Measurements from ENCODE around the gene ARHGAP22. TPM values are rescaled to one million over a fixed set of nuclear protein-coding genes. Genes with fewer than 3 reads are reported as not detected.

The ARHGAP22 gene
- total RNA-seq, 2 donors from 2014 or later: 4.4 to 8.6 TPM

DNA sequence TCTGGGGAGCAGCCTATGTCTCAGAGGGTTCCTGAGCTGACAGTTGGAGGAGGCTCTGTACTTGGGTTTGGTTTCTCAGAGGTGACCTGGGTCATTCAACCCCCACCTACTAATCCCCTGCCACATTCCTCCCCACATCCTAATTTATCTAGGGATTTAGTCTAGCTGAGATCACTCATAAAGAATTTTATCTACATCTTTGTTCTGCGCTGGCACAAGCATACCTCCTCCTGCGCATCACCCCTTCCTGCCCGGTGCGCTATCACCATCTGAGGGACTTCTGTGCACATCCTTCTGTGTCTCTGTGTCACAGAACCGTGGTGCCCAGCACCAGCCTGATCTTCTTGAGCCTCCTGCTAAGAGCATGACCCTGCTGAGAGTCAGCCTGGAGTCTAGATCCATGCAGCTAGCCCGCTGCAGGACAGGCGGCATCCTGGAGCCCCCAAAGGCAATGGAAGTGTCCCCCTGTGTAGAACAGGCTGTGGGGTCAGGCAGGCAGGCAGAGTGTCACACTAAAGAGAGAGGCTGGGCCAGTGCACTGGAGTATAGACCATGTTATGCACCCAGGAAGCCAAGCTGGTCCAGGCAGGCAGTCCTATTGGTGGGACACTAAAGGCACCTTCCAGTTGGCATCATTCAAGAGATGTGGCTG lies 63.6 kb downstream of the ARHGAP22 start:
- no peak for DNase-seq (ENCODE audit: low spot score)
- Histone ChIP-seq H3K4me1 (replicated peaks) (no peaks in the 10 kb centered on the region), H3K36me3 (no peaks in the 10 kb centered on the region), H3K4me3 (no peak overlapping the region), H3K9me3 (no peaks in the 10 kb centered on the region), H3K27me3 (replicated peaks; ENCODE audit: insufficient read depth) (no peaks in the 10 kb centered on the region), H3K27ac (no peak overlapping the region)
- intact Hi-C loops (cut with DNase I): no loop called here
- 91% methylated on average over 7 of the region's 7 CpGs for WGBS
- no peak for TF ChIP-seq POLR2A (IDR thresholded peaks at IDR 0.05)
- no peak for TF ChIP-seq POLR2AphosphoS5 (IDR thresholded peaks at IDR 0.05)
- TF ChIP-seq, protein P1, sequence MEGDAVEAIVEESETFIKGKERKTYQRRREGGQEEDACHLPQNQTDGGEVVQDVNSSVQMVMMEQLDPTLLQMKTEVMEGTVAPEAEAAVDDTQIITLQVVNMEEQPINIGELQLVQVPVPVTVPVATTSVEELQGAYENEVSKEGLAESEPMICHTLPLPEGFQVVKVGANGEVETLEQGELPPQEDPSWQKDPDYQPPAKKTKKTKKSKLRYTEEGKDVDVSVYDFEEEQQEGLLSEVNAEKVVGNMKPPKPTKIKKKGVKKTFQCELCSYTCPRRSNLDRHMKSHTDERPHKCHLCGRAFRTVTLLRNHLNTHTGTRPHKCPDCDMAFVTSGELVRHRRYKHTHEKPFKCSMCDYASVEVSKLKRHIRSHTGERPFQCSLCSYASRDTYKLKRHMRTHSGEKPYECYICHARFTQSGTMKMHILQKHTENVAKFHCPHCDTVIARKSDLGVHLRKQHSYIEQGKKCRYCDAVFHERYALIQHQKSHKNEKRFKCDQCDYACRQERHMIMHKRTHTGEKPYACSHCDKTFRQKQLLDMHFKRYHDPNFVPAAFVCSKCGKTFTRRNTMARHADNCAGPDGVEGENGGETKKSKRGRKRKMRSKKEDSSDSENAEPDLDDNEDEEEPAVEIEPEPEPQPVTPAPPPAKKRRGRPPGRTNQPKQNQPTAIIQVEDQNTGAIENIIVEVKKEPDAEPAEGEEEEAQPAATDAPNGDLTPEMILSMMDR (IDR thresholded peaks at IDR 0.05): no peak

DNA sequence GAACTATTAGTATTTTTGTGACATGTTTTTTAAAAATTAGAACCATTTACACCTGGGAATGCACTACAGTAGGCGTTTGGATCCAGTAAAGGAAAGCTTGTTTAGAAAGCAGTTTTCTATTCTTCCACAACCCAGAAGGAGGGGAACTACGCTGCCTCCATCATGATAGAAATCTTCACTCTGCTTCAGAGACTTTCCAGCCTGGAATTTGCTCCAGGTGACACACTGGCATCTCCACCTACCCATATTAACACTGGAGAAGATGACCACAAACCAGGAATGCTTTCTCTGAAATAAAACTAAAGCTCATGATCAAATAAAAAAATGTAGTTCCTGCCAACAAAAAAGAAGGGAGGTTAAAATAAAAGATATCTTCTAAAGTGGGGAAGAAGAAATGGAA lies 66.3 kb downstream of the ARHGAP22 start:
- DNase-seq (ENCODE audit: low spot score): no peak
- Histone ChIP-seq H3K27me3 (replicated peaks; ENCODE audit: insufficient read depth) (no peaks in the 10 kb centered on the region), H3K4me3 (no peak overlapping the region), H3K4me1 (replicated peaks) (no peaks in the 10 kb centered on the region), H3K27ac (no peak overlapping the region), H3K36me3 (no peaks in the 10 kb centered on the region), H3K9me3 (no peaks in the 10 kb centered on the region)
- 56% methylated on average over 2 of the region's 2 CpGs for WGBS
- no peak for TF ChIP-seq POLR2A (IDR thresholded peaks at IDR 0.05)
- no peak for TF ChIP-seq POLR2AphosphoS5 (IDR thresholded peaks at IDR 0.05)
- TF ChIP-seq, protein P1 (IDR thresholded peaks at IDR 0.05): no peak
- intact Hi-C loops (cut with DNase I): no loop called here

DNA sequence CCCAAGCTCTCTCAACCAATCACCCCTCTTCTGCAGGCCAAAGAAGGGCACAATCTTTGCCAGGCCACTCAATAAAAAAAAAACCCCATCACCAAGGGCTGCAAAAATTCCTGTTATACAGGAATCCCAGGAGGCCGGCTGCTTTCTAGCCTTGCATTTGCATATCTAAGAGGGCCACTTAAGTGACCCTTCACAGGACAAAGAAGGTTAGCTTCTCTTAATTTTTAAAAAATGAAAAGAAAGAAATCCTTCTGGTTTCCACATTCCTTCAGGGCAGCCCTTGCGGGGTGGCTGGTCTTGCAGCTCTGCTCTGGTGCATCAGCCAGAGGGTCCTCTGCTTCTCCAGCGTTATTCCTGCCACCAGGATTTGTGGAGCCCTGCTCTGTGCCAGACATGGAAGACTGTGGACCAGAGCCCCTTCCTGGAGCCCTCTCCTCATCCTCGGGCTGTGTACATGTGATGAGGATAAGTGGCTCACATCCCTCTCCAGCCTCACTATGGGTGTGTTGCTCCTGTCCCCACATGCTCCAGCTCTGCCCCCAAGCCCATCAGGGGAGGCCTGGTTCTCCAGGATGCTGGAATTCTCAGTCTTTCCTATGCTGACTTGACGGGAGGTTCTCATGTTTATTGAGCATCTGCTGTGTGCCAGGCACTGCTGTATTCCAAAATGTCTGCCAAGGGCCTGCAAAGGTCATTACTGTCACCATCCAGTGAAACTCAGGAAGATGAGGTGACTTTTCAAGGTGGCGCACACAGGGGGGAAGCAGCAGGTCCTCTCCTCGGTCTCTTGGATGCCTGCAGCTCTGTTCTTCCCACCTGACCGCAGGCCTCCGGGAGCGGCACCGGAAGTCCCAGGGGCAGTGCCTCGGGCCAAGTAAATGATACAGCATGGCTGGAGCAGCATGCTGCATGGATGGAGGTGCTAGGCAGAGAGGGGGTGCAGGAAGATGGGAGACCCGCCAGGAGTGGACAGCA lies 67.7 kb downstream of the ARHGAP22 start:
- WGBS: 92% methylated on average over 13 of the region's 13 CpGs
- DNase-seq (ENCODE audit: low spot score): no peak

DNA sequence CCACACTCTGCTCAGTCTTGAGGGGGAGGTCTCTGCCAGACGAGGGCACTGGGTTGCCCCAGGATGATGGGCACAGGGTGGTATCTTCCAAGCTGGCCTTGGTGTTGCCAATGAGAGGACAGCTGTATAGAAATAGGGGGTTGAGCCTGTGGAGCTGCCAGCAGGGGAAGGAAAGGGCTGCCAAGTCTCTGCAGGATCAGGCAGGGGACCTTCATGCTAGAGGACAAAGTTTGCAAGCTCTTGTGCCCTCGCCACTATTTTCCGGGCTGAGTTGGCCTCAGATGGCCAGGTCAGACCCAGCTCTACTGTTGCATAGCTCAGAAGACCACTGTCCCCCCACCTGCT lies 68.7 kb downstream of the ARHGAP22 start:
- no peak for TF ChIP-seq POLR2A (IDR thresholded peaks at IDR 0.05)
- TF ChIP-seq, protein P1 (IDR thresholded peaks at IDR 0.05): no peak
- TF ChIP-seq POLR2AphosphoS5 (IDR thresholded peaks at IDR 0.05): no peak
- WGBS: 89% methylated on average over 3 of the region's 3 CpGs
- H3K9me3 ChIP-seq: no peaks in the 10 kb centered on the region
- intact Hi-C loops (cut with DNase I): no loop called here
- H3K4me3 ChIP-seq: no peak overlapping the region
- DNase-seq (ENCODE audit: low spot score): no peak
- no peaks in the 10 kb centered on the region for H3K36me3 ChIP-seq
- H3K27me3 ChIP-seq (replicated peaks; ENCODE audit: insufficient read depth): no peaks in the 10 kb centered on the region
- H3K4me1 ChIP-seq (replicated peaks): no peaks in the 10 kb centered on the region
- no peak overlapping the region for H3K27ac ChIP-seq

More for the DNA sequence above, 67.7 kb downstream of the ARHGAP22 start:
- Histone ChIP-seq H3K27ac (no peak overlapping the region), H3K4me1 (replicated peaks) (no peaks in the 10 kb centered on the region), H3K4me3 (no peak overlapping the region), H3K9me3 (no peaks in the 10 kb centered on the region), H3K36me3 (no peaks in the 10 kb centered on the region), H3K27me3 (replicated peaks; ENCODE audit: insufficient read depth) (no peaks in the 10 kb centered on the region)
- TF ChIP-seq POLR2A (IDR thresholded peaks at IDR 0.05): no peak
- TF ChIP-seq, protein P1 (IDR thresholded peaks at IDR 0.05): no peak
- no peak for TF ChIP-seq POLR2AphosphoS5 (IDR thresholded peaks at IDR 0.05)
- intact Hi-C loops (cut with DNase I): no loop called here
